ENCODE measurements around the gene SPG7. TPM values are rescaled to one million over a fixed set of nuclear protein-coding genes. Genes with fewer than 3 reads are reported as not detected.

Gene SPG7
- total RNA-seq, 1 donor, result 78.1 TPM

DNA sequence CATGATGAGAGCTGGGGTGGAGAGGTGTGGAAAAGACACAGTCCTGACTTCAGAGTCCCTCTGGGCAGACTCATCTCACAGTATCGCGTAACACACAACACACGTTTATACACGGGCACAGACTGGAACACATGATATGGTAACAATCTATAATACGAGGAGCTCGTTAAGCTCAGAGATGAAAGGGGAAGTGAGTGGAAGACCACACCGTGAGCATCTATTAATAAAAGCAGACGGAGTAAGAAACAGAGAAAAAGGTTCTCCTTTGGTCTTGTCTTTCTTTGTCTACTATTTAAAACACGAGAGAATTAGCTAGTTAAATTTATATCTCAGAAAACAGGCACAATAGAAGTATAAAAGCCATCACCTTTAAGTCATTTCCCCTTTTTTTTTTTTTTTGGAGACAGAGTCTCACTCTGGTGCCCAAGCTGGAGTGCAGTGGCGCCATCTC lies 31.4 kb upstream of the SPG7 start:
- H3K4me3 ChIP-seq (ENCODE audit: low read depth, low read length), result no peak overlapping the region
- DNase-seq (ENCODE audit: low read depth), result no peak
- TF ChIP-seq, protein P1, sequence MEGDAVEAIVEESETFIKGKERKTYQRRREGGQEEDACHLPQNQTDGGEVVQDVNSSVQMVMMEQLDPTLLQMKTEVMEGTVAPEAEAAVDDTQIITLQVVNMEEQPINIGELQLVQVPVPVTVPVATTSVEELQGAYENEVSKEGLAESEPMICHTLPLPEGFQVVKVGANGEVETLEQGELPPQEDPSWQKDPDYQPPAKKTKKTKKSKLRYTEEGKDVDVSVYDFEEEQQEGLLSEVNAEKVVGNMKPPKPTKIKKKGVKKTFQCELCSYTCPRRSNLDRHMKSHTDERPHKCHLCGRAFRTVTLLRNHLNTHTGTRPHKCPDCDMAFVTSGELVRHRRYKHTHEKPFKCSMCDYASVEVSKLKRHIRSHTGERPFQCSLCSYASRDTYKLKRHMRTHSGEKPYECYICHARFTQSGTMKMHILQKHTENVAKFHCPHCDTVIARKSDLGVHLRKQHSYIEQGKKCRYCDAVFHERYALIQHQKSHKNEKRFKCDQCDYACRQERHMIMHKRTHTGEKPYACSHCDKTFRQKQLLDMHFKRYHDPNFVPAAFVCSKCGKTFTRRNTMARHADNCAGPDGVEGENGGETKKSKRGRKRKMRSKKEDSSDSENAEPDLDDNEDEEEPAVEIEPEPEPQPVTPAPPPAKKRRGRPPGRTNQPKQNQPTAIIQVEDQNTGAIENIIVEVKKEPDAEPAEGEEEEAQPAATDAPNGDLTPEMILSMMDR (IDR thresholded peaks at IDR 0.05; ENCODE audit: insufficient read depth, low read length), result no peak

DNA sequence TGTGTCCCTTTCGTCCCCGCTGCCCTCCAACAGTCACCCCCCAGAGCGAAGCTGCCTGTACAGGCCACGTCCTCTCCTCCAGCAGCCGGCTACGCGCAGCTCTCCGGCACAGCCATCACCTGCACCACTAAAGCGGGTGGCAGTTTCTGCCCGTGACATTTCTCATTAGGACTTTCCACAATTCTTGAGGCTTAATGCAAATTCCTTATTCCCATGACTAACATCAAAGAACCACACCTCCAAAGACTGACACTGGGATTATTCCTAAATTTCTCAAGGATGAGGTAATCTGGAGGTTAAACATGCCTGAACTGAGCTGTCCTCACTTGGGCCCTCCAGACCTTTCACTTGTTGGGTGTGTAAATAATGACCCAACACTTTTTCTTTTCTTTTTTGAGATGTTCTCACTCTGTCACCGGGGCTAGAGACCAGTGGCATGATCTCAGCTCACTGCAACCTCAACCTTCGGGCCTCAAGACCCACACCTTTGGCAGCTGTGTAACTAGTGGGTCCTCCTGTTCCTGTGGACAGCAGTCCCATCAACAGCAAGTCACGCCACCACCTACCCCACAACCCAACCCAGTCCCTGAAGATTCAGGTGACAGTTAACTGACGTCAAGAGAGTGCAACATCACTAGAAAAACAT lies 29.5 kb upstream of the SPG7 start:
- TF ChIP-seq, protein P1 (IDR thresholded peaks at IDR 0.05; ENCODE audit: insufficient read depth, low read length), result no peak
- peak; percentile 53 for DNase-seq (ENCODE audit: low read depth)
- no peak overlapping the region for H3K4me3 ChIP-seq (ENCODE audit: low read depth, low read length)

DNA sequence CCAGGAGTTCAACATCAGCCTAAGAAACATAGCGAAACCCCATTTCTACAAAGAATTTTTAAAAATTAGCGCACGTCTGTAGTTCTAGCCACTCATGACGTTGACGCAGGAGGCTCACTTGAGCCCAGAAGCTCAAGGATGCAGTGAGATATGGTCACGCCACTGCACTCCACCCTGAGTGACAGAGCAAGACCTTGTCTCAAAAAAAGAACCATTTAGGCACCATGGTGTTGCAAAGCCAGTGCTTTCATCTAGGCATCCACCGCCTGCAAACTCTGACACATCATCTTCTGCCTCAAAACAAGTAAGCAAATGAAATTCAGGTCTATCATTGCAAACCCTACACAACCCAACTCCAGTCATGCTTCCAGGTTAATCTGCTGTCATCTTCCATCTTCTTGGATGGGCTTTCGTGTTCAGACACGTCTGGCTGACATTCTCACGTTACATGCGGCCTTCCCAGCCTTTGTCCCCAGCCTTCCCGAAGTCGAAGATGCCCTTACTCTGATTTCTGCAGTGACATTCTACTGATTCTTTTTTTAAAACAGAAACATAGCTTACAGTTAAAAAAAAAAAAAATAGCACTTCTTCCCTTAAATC lies 26.7 kb upstream of the SPG7 start:
- H3K4me3 ChIP-seq (ENCODE audit: low read depth, low read length), result no peak overlapping the region
- DNase-seq (ENCODE audit: low read depth), result no peak
- TF ChIP-seq, protein P1 (IDR thresholded peaks at IDR 0.05; ENCODE audit: insufficient read depth, low read length), result no peak

DNA sequence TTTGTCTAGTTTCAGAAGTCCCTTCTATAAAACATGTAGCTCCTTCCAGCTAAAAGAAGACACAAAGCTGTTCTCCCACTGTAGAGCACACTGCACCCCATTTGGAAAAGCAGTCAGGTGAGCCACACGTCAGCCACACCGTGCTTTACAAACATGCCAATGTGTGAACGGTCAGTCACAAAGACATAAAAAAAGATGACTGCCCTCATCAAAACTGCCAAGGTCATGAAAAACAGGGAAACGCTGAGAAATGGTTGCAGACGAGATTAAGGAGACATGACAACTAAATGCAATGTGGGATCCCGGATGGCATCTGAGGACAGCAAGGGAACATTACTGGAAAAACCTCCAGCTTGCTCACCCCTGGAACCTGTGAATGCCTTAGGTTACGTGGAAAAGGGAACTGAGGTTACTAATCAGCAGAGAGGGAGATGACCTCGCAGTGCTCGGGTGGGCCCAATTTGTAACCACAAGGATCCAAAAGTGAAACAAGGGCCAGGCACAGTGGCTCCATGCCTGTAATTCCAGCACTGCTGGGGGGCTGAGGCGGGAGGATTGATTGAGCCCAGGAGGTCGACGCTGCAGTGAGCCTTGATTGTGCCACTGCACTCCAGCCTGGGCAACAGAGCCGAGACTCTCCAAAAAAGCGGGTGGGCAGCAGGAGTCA lies 25.9 kb upstream of the SPG7 start:
- TF ChIP-seq, protein P1 (IDR thresholded peaks at IDR 0.05; ENCODE audit: insufficient read depth, low read length), result no peak
- no peak overlapping the region for H3K4me3 ChIP-seq (ENCODE audit: low read depth, low read length)
- DNase-seq (ENCODE audit: low read depth), result no peak

DNA sequence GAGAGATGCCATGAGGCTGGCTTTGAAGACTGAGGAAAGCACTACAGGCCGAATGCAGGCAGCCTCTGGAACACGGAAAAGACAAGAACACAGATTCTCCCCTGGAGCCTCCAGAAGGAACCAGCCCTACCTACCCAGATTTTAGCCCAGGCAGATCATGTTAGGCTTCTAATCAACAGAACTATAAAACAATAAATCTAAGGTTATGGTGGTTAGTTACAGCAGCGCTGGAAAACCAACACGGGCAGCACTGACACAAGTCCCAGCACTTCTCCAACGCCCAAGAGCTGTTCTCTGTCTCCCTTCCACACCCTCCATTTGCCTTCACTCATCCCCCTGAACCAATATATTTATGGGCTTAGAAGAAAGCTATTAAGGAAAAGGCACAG lies 25.4 kb upstream of the SPG7 start:
- no peak overlapping the region for H3K4me3 ChIP-seq (ENCODE audit: low read depth, low read length)
- TF ChIP-seq, protein P1 (IDR thresholded peaks at IDR 0.05; ENCODE audit: insufficient read depth, low read length), result no peak
- no peak for DNase-seq (ENCODE audit: low read depth)

DNA sequence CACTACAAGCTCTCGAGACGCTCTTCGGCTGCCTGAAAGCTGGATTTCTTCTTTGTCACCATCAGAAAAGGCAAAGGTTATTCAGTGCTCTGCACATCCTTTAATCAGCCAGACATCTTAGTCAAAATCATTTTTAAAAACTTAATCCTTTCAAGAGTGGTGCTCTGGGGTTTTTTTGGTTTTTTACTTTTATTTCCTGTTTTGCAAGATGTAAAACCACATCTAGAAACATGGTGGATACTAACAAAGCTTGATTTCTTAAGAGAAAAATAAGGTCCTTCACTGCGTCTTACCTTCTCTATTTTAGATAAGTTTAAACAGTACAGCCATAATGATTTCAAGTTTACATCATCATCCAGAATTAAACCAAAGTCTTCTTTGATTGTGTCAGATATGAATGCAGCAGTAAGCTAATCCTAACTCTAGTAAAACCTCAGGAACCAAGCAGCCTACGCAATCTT lies 24.1 kb upstream of the SPG7 start:
- DNase-seq (ENCODE audit: low read depth), result no peak
- TF ChIP-seq, protein P1 (IDR thresholded peaks at IDR 0.05; ENCODE audit: insufficient read depth, low read length), result no peak
- H3K4me3 ChIP-seq (ENCODE audit: low read depth, low read length), result no peak overlapping the region
